Subcutaneous adipose tissue (tissue), 4 donors: ENCODE results near the gene NAV2. TPM values are rescaled to one million over a fixed set of nuclear protein-coding genes. Genes with fewer than 3 reads are reported as not detected.

Experiments
- CTCF ChIP-seq: fragments of 450-650 bp; IDR thresholded peaks from one replicate; pipeline ENCODE4 v1.5.1; 2016; ENCODE audit warnings: low read depth, mild to moderate bottlenecking, control low read depth, antibody characterized with exemption, moderate library complexity
- total RNA-seq, 4 donors: library from RNA; depleted of rRNA; stranded (reverse); fragments of >200 nt; gene quantifications; one replicate each; pipeline ENCODE4 v1.1.0, GENCODE V29; 2016

The NAV2 gene
- total RNA-seq, 4 donors from 2014 or later: 13.6 to 31.5 (median 27.8) TPM

DNA sequence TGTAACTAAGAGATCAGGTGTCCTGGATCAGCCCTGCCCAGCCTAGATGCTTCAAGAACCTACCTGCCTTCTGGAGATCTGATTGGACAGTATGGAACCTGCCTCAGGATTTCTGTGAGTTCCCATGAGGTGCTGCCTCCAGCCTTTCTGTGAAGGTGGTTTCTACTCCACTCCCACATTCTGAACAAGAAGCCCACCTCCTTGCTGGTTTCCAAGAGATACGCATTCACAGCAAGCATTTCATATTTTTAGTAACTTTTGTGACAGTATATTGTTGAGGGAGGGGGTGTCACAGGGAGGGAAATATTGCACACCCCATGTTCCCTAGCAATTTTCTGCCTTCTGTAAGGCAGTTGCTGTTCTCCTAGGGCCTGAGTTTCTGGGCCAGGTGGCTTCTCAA, 204.4 kb downstream of the NAV2 start:
- no peak for TF ChIP-seq CTCF

- no peak for TF ChIP-seq CTCF
These were observed 205.8 kb downstream of the NAV2 start for GRCh38 chr11:19918302-19919049.

DNA sequence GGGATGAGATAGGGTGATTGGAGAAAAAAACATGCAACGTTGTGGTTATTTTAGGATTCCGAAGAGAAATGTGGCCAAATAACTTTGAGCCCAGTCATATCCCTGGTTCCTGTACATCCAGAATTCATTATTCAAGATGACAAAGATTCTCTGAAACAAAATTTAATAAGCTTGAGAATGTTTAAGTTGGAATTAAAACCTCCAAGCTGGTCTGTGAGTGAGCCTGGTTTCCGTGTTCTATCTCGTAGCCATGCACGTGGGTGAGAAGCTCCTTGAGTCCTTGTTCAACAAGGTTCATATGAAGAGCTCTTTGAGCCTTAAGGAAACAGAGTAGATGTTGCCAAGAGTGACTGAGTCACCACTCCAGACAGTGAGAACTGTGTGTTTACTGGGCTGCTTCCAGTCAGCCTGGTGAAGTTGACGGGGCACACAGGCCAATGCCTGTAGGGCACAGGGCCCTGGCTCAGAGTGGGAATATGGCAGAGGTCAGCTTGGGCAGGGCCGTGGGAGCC, 206.5 kb downstream of the NAV2 start:
- TF ChIP-seq CTCF: no peak

DNA sequence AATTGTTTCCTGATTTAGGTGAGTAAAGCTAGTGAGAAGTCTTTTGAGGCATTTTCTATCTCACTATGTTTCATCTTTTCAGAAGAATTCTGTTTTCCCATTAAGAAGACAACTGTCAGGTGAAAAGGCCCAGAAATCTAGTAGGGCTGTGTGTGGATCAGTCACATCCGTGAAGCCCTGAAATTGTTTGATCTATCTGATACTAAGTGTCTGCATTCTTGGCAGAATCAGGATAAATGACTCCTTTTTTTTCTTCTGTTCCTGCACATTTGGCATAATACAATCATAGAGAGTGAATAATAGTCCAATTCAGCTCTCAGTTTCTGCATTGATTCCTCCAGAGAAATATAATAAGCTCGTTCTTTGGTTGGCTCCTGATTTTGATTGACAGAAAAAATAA, 208.3 kb downstream of the NAV2 start:
- TF ChIP-seq CTCF: no peak

DNA sequence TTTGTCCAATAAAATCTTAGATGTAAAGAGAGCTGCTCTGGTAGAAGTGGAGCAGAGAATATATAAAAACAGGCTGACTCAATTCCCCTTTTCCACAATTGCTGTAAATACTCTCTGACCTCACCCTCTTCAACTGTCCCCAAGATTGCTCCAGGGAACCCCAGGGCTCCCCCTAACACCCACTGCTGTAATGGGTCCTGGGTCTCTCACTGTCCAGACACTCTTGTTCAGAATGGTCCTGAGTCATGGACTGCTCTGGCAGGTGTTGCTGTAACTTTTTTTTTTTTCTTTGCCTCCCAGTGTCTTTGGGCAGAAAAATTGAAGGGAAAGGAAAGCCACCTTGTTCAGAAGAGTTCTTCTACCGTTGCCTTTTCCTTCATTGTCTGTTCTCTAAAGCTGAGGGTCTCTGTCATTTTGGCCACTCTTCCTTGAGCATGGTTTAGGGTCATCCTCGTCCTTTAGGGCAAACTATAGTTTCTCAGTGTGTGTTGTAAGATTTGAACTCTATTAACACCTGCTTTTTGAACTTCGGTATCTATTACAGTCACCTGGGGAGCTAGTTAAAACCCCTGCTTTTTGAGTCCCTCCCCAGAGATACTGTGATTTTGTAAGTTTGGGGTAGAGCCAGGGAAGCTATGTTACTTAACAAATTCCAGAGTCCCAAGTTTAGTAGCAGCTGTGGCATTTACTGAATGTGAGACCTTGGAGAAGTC, 209.5 kb downstream of the NAV2 start:
- no peak for TF ChIP-seq CTCF

GRCh38 chr11:19922689-19923035, 210.0 kb downstream of the NAV2 start:
- no peak for TF ChIP-seq CTCF

DNA sequence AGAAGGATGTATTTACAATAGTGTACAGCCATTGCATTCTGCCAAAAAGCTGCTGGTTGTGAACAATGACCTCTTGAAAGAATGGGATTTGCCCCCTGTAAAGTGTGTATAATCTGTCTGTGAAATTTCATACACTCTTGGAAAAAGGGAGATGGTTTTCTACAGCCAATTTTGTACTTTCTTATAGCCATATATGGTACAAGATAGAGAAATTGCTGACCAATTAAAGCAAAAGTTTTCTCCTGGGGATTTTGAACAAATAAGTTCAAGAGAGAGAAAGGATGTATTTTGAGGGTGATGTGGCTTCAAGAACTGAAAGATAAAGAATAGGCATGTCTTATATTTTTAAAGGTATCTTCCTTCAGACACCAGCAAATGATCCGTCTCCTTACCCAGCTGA, 211.0 kb downstream of the NAV2 start:
- no peak for TF ChIP-seq CTCF
